Peyer's patch (tissue), 4 donors: ENCODE measurements around the gene RPL5. TPM values are rescaled to one million over a fixed set of nuclear protein-coding genes. Genes with fewer than 3 reads are reported as not detected.

ENCODE experiments used
- DNase-seq, 3 donors: peaks; one replicate each; pipeline ENCODE4 v3.0.0-alpha.2; 2017 to 2019
- H3K27ac ChIP-seq, 4 donors: fragments of 200-600 bp; sonication (generic); one replicate each; pipeline ENCODE4 v1.5.1; 2016 to 2019
- H3K27me3 ChIP-seq, 2 donors: fragments of 200-600 bp; sonication (generic); one replicate each; pipeline ENCODE4 v1.5.1; 2019
- H3K36me3 ChIP-seq, 3 donors: fragments of 200-600 bp; sonication (generic); one replicate each; pipeline ENCODE4 v1.5.1; 2016 to 2019
- H3K4me1 ChIP-seq, 4 donors: fragments of 200-600 bp; sonication (generic); one replicate each; pipeline ENCODE4 v1.5.1; 2016 to 2019
- H3K4me3 ChIP-seq, 4 donors: fragments of 200-600 bp; sonication (generic); 1 replicate in 3 of 4; 2 replicates in 1 of 4; pipeline ENCODE4 v1.5.1; 2016 to 2019; ENCODE audit warnings: mild to moderate bottlenecking in 1 of 4
- H3K9me3 ChIP-seq, 4 donors: fragments of 200-600 bp; sonication (generic); one replicate each; pipeline ENCODE4 v1.5.1; 2016 to 2019; ENCODE audit warnings: mild to moderate bottlenecking in 1 of 4
- POLR2A ChIP-seq, 2 donors: fragments of 450-650 bp; IDR thresholded peaks; one replicate each; pipeline ENCODE4 v1.5.1; 2017; ENCODE audit warnings: antibody characterized with exemption in 2 of 2, mild to moderate bottlenecking in 2 of 2, moderate library complexity in 2 of 2
- total RNA-seq, 4 donors: library from RNA; depleted of rRNA; stranded (reverse); fragments of >200 nt; gene quantifications; one replicate each; pipeline ENCODE4 v1.1.0, GENCODE V29; 2016
- TF ChIP-seq, protein P1 (sequence below), 6 experiments: fragments of 450-650 bp in 4 of 6; fragments of 200-600 bp in 2 of 6; sonication (generic) in 1 of 6; IDR thresholded peaks; one replicate each; pipeline ENCODE4 v1.5.1; 2017 to 2019; ENCODE audit warnings: antibody characterized with exemption in 6 of 6, mild to moderate bottlenecking in 3 of 6, moderate library complexity in 1 of 6

Gene RPL5
- total RNA-seq, 4 donors from 2014 or later = 530 to 1,560 (median 801) TPM

- no peaks in the 10 kb centered on the region for H3K27me3 ChIP-seq
- DNase-seq = no peak
- H3K36me3 ChIP-seq = peaks cover 0 to 98% (median 3%) of the 10 kb centered on the region in 3 donors
- H3K4me1 ChIP-seq = peaks cover 0 to 26% (median 9%) of the 10 kb centered on the region in 4 donors
- H3K27ac ChIP-seq = no peak overlapping the region
- no peaks in the 10 kb centered on the region for H3K9me3 ChIP-seq
- H3K4me3 ChIP-seq = no peak overlapping the region
- TF ChIP-seq, protein P1, sequence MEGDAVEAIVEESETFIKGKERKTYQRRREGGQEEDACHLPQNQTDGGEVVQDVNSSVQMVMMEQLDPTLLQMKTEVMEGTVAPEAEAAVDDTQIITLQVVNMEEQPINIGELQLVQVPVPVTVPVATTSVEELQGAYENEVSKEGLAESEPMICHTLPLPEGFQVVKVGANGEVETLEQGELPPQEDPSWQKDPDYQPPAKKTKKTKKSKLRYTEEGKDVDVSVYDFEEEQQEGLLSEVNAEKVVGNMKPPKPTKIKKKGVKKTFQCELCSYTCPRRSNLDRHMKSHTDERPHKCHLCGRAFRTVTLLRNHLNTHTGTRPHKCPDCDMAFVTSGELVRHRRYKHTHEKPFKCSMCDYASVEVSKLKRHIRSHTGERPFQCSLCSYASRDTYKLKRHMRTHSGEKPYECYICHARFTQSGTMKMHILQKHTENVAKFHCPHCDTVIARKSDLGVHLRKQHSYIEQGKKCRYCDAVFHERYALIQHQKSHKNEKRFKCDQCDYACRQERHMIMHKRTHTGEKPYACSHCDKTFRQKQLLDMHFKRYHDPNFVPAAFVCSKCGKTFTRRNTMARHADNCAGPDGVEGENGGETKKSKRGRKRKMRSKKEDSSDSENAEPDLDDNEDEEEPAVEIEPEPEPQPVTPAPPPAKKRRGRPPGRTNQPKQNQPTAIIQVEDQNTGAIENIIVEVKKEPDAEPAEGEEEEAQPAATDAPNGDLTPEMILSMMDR (IDR thresholded peaks at IDR 0.05) = no peak
- TF ChIP-seq POLR2A (IDR thresholded peaks at IDR 0.05) = no peak
These were observed 7.6 kb downstream of the RPL5 start for GRCh38 chr1:92839442-92839841.

- Histone ChIP-seq H3K4me1 (peaks cover 0 to 18% (median 4%) of the 10 kb centered on the region in 4 donors), H3K4me3 (no peak overlapping the region), H3K27ac (no peak overlapping the region), H3K36me3 (peaks cover 0 to 89% (median 3%) of the 10 kb centered on the region in 3 donors), H3K27me3 (no peaks in the 10 kb centered on the region), H3K9me3 (no peaks in the 10 kb centered on the region)
- no peak for DNase-seq
- no peak for TF ChIP-seq POLR2A (IDR thresholded peaks at IDR 0.05)
- TF ChIP-seq, protein P1 (IDR thresholded peaks at IDR 0.05) = no peak
These were observed 8.8 kb downstream of the RPL5 start for GRCh38 chr1:92840600-92840999.

DNA sequence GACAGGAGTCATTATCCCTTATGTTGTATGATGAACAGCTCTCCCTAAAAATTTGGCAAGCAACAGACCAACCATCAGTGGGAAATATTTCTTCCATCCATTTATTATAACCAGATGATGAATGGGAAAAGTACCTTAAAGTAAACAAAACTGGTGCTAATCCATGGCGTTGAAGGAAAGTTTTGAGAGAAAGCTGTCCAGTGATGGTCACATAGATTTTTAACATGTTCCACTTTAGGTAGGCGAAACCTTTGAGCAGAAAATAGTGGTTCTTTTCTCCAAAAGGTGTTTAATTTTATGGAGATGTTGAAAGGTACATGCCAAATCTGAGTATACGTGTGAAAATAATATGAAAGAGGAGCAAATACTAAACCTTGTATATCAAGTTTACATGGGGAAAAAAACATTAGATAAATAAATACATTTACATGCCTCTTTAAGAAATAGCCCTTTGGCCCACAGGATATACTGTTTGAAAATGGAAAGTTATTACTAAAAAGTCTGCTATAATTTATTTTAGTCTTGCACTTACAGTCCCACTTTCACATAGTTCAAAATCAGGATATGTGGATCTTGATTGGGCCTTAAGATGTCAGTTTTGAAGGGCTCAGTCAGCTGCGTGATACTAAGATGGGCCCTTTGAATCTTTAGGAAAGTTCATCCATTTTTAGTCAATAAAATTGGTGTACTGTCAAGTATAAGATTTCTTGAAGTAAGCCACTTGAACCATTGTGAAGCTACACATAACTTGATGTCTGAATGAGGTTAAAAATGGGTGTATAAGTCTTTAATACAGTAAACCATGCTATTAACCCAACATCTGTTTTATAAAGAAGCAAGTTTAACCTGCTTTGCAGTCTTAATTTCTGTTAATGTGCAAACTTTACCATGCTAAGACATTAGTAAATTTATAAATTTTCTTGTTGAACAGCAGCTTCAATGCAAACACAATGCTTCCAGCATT lies 10.5 kb downstream of the RPL5 start:
- Histone ChIP-seq H3K4me1 (peaks cover 0 to 13% (median under 1%) of the 10 kb centered on the region in 4 donors), H3K27ac (no peak overlapping the region), H3K36me3 (peaks cover 0 to 71% (median 3%) of the 10 kb centered on the region in 3 donors), H3K9me3 (no peaks in the 10 kb centered on the region), H3K4me3 (no peak overlapping the region), H3K27me3 (no peaks in the 10 kb centered on the region)
- TF ChIP-seq POLR2A (IDR thresholded peaks at IDR 0.05) = no peak
- TF ChIP-seq, protein P1 (IDR thresholded peaks at IDR 0.05) = no peak
- DNase-seq = no peak

- DNase-seq = no peak
- Histone ChIP-seq H3K36me3 (peaks cover 0 to 65% (median 3%) of the 10 kb centered on the region in 3 donors), H3K27ac (no peak overlapping the region), H3K4me3 (no peak overlapping the region), H3K9me3 (no peaks in the 10 kb centered on the region), H3K27me3 (no peaks in the 10 kb centered on the region), H3K4me1 (peaks cover 0 to 13% (median 0%) of the 10 kb centered on the region in 4 donors)
- TF ChIP-seq, protein P1 (IDR thresholded peaks at IDR 0.05) = no peak
- no peak for TF ChIP-seq POLR2A (IDR thresholded peaks at IDR 0.05)
These were observed 11.2 kb downstream of the RPL5 start for GRCh38 chr1:92843046-92843423.

- Histone ChIP-seq H3K4me1 (peaks cover 0 to 10% (median 0%) of the 10 kb centered on the region in 4 donors), H3K27ac (no peak overlapping the region), H3K9me3 (no peaks in the 10 kb centered on the region), H3K4me3 (no peak overlapping the region), H3K36me3 (peaks cover 0 to 59% (median 3%) of the 10 kb centered on the region in 3 donors), H3K27me3 (no peaks in the 10 kb centered on the region)
- DNase-seq = no peak
- TF ChIP-seq POLR2A (IDR thresholded peaks at IDR 0.05) = no peak
- TF ChIP-seq, protein P1 (IDR thresholded peaks at IDR 0.05) = no peak
These were observed 11.9 kb downstream of the RPL5 start for GRCh38 chr1:92843429-92844352.
